Measurements from ENCODE around the gene RPL29.

RPL29 gene

GRCh38 chr3:51975852-51976549, 19.7 kb downstream of the RPL29 start:
- no peaks in the 10 kb centered on the region for H3K27me3 ChIP-seq (ENCODE audit: control insufficient read depth in 5 of 5, insufficient read depth in 4 of 5, low read length in 5 of 5)
- peak overlapping the region; percentile 46 for H3K27ac ChIP-seq (ENCODE audit: low read depth, low read length)
- H3K9ac ChIP-seq (ENCODE audit: low read length in 5 of 5), result no peak overlapping the region
- H3K36me3 ChIP-seq (ENCODE audit: control insufficient read depth in 5 of 5, insufficient read depth in 5 of 5, low read length in 5 of 5), result peaks cover 0 to 11% (median 2%) of the 10 kb centered on the region in 5 donors
- H3K4me1 ChIP-seq (ENCODE audit: control insufficient read depth in 5 of 5, insufficient read depth in 5 of 5, low read length in 5 of 5), result peaks cover 4 to 40% (median 30%) of the 10 kb centered on the region in 5 donors
- H3K9me3 ChIP-seq (ENCODE audit: control insufficient read depth in 5 of 5, low read length in 5 of 5), result no peaks in the 10 kb centered on the region
- peak overlapping the region; percentile 73 to 94 (median 77) for H3K4me3 ChIP-seq (ENCODE audit: low read depth in 1 of 5, low read length in 5 of 5)

DNA sequence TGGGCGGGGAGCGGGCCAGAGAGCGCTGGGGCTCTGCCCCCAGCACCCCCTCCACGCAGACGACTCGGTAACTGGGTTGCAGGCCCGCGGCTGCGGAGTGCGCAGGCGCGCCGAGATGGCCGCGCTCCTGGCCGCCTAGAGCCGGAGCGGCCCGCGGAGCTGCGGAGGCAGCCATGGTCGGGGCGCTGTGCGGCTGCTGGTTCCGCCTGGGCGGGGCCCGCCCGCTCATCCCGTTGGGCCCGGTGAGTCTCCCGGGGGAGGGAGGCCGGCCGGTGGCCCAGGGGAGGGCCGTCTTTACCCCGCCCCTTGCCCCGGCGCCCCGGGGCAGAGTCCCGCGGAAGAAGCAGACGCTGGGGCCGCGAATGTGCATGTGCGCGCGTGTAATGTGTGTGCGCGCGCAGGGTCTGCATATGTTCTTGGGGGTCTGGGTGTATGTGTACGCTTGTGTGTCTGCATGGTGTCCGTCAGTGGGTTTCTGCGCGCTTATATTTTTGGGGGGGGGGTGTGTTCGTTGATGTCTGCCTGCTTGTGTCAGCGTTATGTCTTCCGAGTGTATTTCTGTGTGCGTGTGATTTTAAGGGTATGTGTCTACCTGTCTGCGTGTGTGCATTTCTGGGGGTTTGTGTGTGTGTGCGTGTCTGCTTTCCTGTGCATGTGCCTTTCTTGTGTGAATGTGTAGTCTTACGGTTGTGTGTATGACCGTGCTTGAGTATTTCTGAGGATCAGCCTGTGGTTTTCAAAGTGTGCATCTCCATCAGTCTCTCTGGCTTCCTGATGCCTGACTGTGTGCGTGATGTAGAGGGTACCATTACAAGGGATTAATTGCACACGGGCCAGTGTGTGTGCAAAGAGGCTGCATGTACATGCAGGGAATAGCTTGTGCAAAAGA, 20.5 kb downstream of the RPL29 start, which contains the start of gene ABHD14A:
TSS of gene ABHD14A (plus strand) at position 102 of the 889 bp plus-strand sequence. CDS start at position 174, 72 bp downstream.
- peaks cover 0 to 6% (median 2%) of the 10 kb centered on the region in 5 donors for H3K36me3 ChIP-seq (ENCODE audit: control insufficient read depth in 5 of 5, insufficient read depth in 5 of 5, low read length in 5 of 5)
- no peaks in the 10 kb centered on the region for H3K9me3 ChIP-seq (ENCODE audit: control insufficient read depth in 5 of 5, low read length in 5 of 5)
- peak within 1 kb of the TSS; percentile 73 to 94 (median 77) for H3K4me3 ChIP-seq (ENCODE audit: low read depth in 1 of 5, low read length in 5 of 5)
- H3K4me1 ChIP-seq (ENCODE audit: control insufficient read depth in 5 of 5, insufficient read depth in 5 of 5, low read length in 5 of 5), result peaks cover 4 to 34% (median 30%) of the 10 kb centered on the region in 5 donors
- peak within 1 kb of the TSS; percentile 89 for H3K27ac ChIP-seq (ENCODE audit: low read depth, low read length)
- no peaks in the 10 kb centered on the region for H3K27me3 ChIP-seq (ENCODE audit: control insufficient read depth in 5 of 5, insufficient read depth in 4 of 5, low read length in 5 of 5)
- peak within 1 kb of the TSS in 4 of 5 donors; percentile 79 to 92 (median 90) for H3K9ac ChIP-seq (ENCODE audit: low read length in 5 of 5)

- Histone ChIP-seq H3K4me3 (ENCODE audit: low read depth in 1 of 5, low read length in 5 of 5) (peak overlapping the region; percentile 73 to 79 (median 75)), H3K27ac (ENCODE audit: low read depth, low read length) (peak overlapping the region; percentile 89), H3K9ac (ENCODE audit: low read length in 5 of 5) (peak overlapping the region in 4 of 5 donors; percentile 79 to 92 (median 90)), H3K4me1 (ENCODE audit: control insufficient read depth in 5 of 5, insufficient read depth in 5 of 5, low read length in 5 of 5) (peaks cover 4 to 34% (median 30%) of the 10 kb centered on the region in 5 donors), H3K27me3 (ENCODE audit: control insufficient read depth in 5 of 5, insufficient read depth in 4 of 5, low read length in 5 of 5) (no peaks in the 10 kb centered on the region), H3K36me3 (ENCODE audit: control insufficient read depth in 5 of 5, insufficient read depth in 5 of 5, low read length in 5 of 5) (peaks cover 0 to 9% (median 2%) of the 10 kb centered on the region in 5 donors), H3K9me3 (ENCODE audit: control insufficient read depth in 5 of 5, low read length in 5 of 5) (no peaks in the 10 kb centered on the region)
Measured at GRCh38 chr3:51974277-51974962, 21.3 kb downstream of the RPL29 start.

DNA sequence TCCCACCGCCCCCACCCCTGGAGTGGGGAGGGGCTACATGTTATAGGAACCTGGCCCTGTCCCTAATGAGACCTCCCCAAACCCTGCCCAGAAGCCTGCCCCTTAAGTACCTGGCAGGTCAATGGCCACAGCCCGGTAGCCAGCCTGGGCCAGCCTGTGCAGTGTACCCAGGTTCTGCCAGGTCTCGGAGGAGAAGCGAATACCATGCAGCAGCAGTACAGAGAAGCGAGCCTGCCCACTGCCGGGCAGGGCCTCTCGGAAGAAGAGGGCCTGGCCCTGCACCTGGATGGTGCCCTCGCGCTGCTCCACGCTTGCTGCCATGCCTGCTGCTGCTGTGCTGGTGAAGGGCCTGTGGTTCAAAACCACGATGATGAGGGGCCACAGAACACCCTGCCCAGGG, 24.3 kb downstream of the RPL29 start:
- no peak overlapping the region for H3K27ac ChIP-seq (ENCODE audit: low read depth, low read length)
- peaks cover 0 to 9% (median 2%) of the 10 kb centered on the region in 5 donors for H3K36me3 ChIP-seq (ENCODE audit: control insufficient read depth in 5 of 5, insufficient read depth in 5 of 5, low read length in 5 of 5)
- H3K4me3 ChIP-seq (ENCODE audit: low read depth in 1 of 5, low read length in 5 of 5), result no peak overlapping the region
- H3K9me3 ChIP-seq (ENCODE audit: control insufficient read depth in 5 of 5, low read length in 5 of 5), result no peaks in the 10 kb centered on the region
- H3K27me3 ChIP-seq (ENCODE audit: control insufficient read depth in 5 of 5, insufficient read depth in 4 of 5, low read length in 5 of 5), result no peaks in the 10 kb centered on the region
- peaks cover 6 to 52% (median 44%) of the 10 kb centered on the region in 5 donors for H3K4me1 ChIP-seq (ENCODE audit: control insufficient read depth in 5 of 5, insufficient read depth in 5 of 5, low read length in 5 of 5)
- H3K9ac ChIP-seq (ENCODE audit: low read length in 5 of 5), result peak overlapping the region in 1 of 5 donors; percentile 47

GRCh38 chr3:51970606-51971300, 24.9 kb downstream of the RPL29 start:
- H3K27me3 ChIP-seq (ENCODE audit: control insufficient read depth in 5 of 5, insufficient read depth in 4 of 5, low read length in 5 of 5), result no peaks in the 10 kb centered on the region
- no peak overlapping the region for H3K27ac ChIP-seq (ENCODE audit: low read depth, low read length)
- H3K4me3 ChIP-seq (ENCODE audit: low read depth in 1 of 5, low read length in 5 of 5), result no peak overlapping the region
- H3K36me3 ChIP-seq (ENCODE audit: control insufficient read depth in 5 of 5, insufficient read depth in 5 of 5, low read length in 5 of 5), result peaks cover 0 to 9% (median 2%) of the 10 kb centered on the region in 5 donors
- peaks cover 6 to 53% (median 46%) of the 10 kb centered on the region in 5 donors for H3K4me1 ChIP-seq (ENCODE audit: control insufficient read depth in 5 of 5, insufficient read depth in 5 of 5, low read length in 5 of 5)
- no peaks in the 10 kb centered on the region for H3K9me3 ChIP-seq (ENCODE audit: control insufficient read depth in 5 of 5, low read length in 5 of 5)
- peak overlapping the region in 1 of 5 donors; percentile 47 for H3K9ac ChIP-seq (ENCODE audit: low read length in 5 of 5)

DNA sequence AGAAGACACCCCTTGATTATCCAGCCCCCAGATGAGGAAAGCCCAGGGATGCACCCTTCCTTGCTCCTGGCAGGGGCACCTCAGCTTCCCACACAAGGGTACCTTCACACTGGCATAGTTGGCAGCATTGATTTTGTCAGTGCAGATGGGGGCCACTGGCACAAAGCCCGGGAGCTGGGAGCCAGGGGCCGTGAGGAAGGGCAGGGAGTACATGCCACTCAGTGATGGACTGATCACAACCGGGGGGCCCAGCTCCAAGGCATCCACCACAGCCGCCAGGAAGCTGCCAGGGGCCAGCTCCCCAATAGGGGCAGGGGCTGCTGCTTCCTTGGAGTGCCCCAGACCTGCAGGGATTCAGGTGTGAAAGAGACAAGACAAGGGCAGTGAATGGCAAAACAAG, 25.9 kb downstream of the RPL29 start:
- no peaks in the 10 kb centered on the region for H3K27me3 ChIP-seq (ENCODE audit: control insufficient read depth in 5 of 5, insufficient read depth in 4 of 5, low read length in 5 of 5)
- H3K27ac ChIP-seq (ENCODE audit: low read depth, low read length), result no peak overlapping the region
- H3K4me1 ChIP-seq (ENCODE audit: control insufficient read depth in 5 of 5, insufficient read depth in 5 of 5, low read length in 5 of 5), result peaks cover 6 to 49% (median 40%) of the 10 kb centered on the region in 5 donors
- no peak overlapping the region for H3K9ac ChIP-seq (ENCODE audit: low read length in 5 of 5)
- H3K9me3 ChIP-seq (ENCODE audit: control insufficient read depth in 5 of 5, low read length in 5 of 5), result no peaks in the 10 kb centered on the region
- H3K4me3 ChIP-seq (ENCODE audit: low read depth in 1 of 5, low read length in 5 of 5), result no peak overlapping the region
- H3K36me3 ChIP-seq (ENCODE audit: control insufficient read depth in 5 of 5, insufficient read depth in 5 of 5, low read length in 5 of 5), result peaks cover 0 to 9% (median 2%) of the 10 kb centered on the region in 5 donors

- H3K4me3 ChIP-seq (ENCODE audit: low read depth in 1 of 5, low read length in 5 of 5), result no peak overlapping the region
- no peak overlapping the region for H3K9ac ChIP-seq (ENCODE audit: low read length in 5 of 5)
- H3K27me3 ChIP-seq (ENCODE audit: control insufficient read depth in 5 of 5, insufficient read depth in 4 of 5, low read length in 5 of 5), result no peaks in the 10 kb centered on the region
- no peak overlapping the region for H3K27ac ChIP-seq (ENCODE audit: low read depth, low read length)
- H3K9me3 ChIP-seq (ENCODE audit: control insufficient read depth in 5 of 5, low read length in 5 of 5), result no peaks in the 10 kb centered on the region
- peaks cover 2 to 41% (median 32%) of the 10 kb centered on the region in 5 donors for H3K4me1 ChIP-seq (ENCODE audit: control insufficient read depth in 5 of 5, insufficient read depth in 5 of 5, low read length in 5 of 5)
- H3K36me3 ChIP-seq (ENCODE audit: control insufficient read depth in 5 of 5, insufficient read depth in 5 of 5, low read length in 5 of 5), result peaks cover 0 to 9% (median 2%) of the 10 kb centered on the region in 5 donors
Measured at GRCh38 chr3:51968883-51969678, 26.6 kb downstream of the RPL29 start.

GRCh38 chr3:51968170-51968775, 27.4 kb downstream of the RPL29 start:
- Histone ChIP-seq H3K9me3 (ENCODE audit: control insufficient read depth in 5 of 5, low read length in 5 of 5) (no peaks in the 10 kb centered on the region), H3K36me3 (ENCODE audit: control insufficient read depth in 5 of 5, insufficient read depth in 5 of 5, low read length in 5 of 5) (peaks cover 0 to 9% (median 2%) of the 10 kb centered on the region in 5 donors), H3K27me3 (ENCODE audit: control insufficient read depth in 5 of 5, insufficient read depth in 4 of 5, low read length in 5 of 5) (no peaks in the 10 kb centered on the region), H3K27ac (ENCODE audit: low read depth, low read length) (peak overlapping the region; percentile 69), H3K4me3 (ENCODE audit: low read depth in 1 of 5, low read length in 5 of 5) (peak overlapping the region; percentile 62 to 81 (median 69)), H3K9ac (ENCODE audit: low read length in 5 of 5) (peak overlapping the region in 3 of 5 donors; percentile 59 to 78 (median 76)), H3K4me1 (ENCODE audit: control insufficient read depth in 5 of 5, insufficient read depth in 5 of 5, low read length in 5 of 5) (peaks cover 2 to 33% (median 25%) of the 10 kb centered on the region in 5 donors)
